Fibroblast of lung (primary cell): ENCODE measurements around the gene ADAMTS19.

Source experiments
- EZH2 ChIP-seq: IDR thresholded peaks from 2 replicates; pipeline ENCODE4 v1.5.1; 2012; ENCODE audit warnings: low read length, control low read depth, mild to moderate bottlenecking; ENCODE audit errors: missing control alignments
- TF ChIP-seq, protein P1 (sequence below), 2 donors: IDR thresholded peaks in 1 of 2; conservative IDR thresholded peaks in 1 of 2; 1 replicate in 1 of 2; 2 replicates in 1 of 2; pipeline ENCODE4 v1.5.1; 2011 to 2012; ENCODE audit warnings: low read length in 2 of 2, control low read depth in 1 of 2, inconsistent platforms in 1 of 2, low read depth in 1 of 2, mild to moderate bottlenecking in 1 of 2

DNA sequence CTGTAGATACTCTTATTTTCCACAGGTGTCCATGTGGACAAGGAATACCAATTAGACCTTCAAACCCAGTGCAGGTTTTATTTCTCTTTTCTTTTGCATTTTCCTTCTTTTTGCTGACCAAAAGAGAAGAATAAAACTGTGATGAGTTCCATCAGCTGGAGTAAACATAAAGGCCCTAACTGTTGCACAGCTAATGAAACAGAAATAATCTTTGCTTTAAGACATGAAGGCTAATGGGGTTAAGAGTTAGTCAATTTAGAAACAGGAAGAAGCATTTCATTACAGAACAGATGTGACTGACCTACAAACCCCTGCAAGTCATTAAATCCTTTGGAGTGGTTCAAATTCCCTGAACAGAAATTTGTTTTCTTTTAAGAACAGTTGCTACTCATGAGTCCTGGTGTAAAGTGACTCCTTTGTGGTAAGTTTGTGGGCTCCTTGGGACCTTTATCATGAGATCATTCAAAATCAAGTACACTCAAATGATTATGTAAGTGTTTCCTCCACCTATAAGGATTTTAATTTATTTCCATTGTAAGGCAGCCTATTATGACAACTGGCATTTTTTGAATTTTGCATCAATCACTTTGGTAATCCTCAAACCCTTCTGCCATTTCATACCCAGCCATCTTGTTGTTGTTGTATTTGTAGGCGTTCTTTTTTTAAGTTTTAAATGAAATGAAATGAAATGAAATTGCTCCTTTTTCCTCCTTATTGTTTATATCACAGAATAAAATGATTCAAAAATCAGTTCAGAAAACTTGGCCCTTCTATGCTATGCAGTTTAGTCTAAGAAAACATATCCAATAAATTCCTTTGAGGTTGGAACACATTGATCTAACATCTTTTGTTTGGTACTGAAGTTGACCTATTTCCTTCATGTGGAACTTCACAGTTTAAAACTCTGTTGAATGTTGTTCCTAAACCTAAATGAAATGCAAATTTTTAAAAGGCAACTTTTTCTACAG is 289.1 kb downstream of the ADAMTS19 start:
- TF ChIP-seq, protein P1, sequence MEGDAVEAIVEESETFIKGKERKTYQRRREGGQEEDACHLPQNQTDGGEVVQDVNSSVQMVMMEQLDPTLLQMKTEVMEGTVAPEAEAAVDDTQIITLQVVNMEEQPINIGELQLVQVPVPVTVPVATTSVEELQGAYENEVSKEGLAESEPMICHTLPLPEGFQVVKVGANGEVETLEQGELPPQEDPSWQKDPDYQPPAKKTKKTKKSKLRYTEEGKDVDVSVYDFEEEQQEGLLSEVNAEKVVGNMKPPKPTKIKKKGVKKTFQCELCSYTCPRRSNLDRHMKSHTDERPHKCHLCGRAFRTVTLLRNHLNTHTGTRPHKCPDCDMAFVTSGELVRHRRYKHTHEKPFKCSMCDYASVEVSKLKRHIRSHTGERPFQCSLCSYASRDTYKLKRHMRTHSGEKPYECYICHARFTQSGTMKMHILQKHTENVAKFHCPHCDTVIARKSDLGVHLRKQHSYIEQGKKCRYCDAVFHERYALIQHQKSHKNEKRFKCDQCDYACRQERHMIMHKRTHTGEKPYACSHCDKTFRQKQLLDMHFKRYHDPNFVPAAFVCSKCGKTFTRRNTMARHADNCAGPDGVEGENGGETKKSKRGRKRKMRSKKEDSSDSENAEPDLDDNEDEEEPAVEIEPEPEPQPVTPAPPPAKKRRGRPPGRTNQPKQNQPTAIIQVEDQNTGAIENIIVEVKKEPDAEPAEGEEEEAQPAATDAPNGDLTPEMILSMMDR (conservative IDR thresholded peaks at IDR 0.05 in 1 of 2, IDR thresholded peaks at IDR 0.05 in 1 of 2; ENCODE audit: low read depth in 1 of 2, low read length in 2 of 2) = no peak
- no peak for TF ChIP-seq EZH2
